K562 (cell line): ENCODE data around the gene FAM156A. TPM values are rescaled to one million over a fixed set of nuclear protein-coding genes. Genes with fewer than 3 reads are reported as not detected.

ENCODE experiments used
- ATAC-seq: fragments of 200-7000 bp; cut with Tn5 transposase; 3 replicates; pipeline ENCODE4 v1.9.1; 2020; ENCODE audit warnings: moderate library complexity
- BruUV-seq: library from RNA; stranded (reverse); fragments of 400-500 nt; replicated peaks from 2 replicates; lab custom pipeline; 2021; lab: Mats Ljungman, UMichigan
- CTCF ChIA-PET: fragments of 300-600 bp; formaldehyde crosslinking; extraction: SDS; loops from one replicate; lab custom pipeline; 2021; ENCODE audit warnings: low intra/inter-chr PET ratio; lab: Yijun Ruan, JAX
- POLR2A ChIA-PET: fragments of 300-600, 350-650 bp; sonication (Branson Sonifier 250); formaldehyde crosslinking; extraction: SDS; loops from one replicate; lab custom pipeline; 2021; ENCODE audit warnings: antibody characterized with exemption, inconsistent platforms; lab: Yijun Ruan, JAX
- DNase-seq, 4 experiments: peaks; one replicate each; pipeline versions ENCODE4 v3.0.0 to v3.0.0-alpha.2; 2011 to 2018; ENCODE audit warnings: low spot score in 3 of 4, mixed read lengths in 3 of 4; ENCODE audit errors: extremely low read depth in 1 of 4
- FAIRE-seq: peaks from 2 replicates; lab custom pipeline; 2011; peaks lifted over from hg19 to GRCh38; lab: Jason Lieb, UNC
- H2AFZ ChIP-seq: 2 replicates; pipeline ENCODE4 v1.6.0; 2011; ENCODE audit warnings: low read depth, low read length, control low read depth, inconsistent platforms
- H3K27ac ChIP-seq: fragments of 200-600 bp; 3 replicates; pipeline ENCODE4 v1.8.0; 2011; ENCODE audit warnings: low read depth, mild to moderate bottlenecking, control low read depth, inconsistent platforms, low read length, moderate library complexity, mixed read lengths; ENCODE audit errors: extremely low read depth
- H3K27me3 ChIP-seq, 2 experiments: fragments of 300-600 bp in 1 of 2; 2 replicates in 1 of 2; 3 replicates in 1 of 2; pipeline versions ENCODE4 v1.6.0 to v1.8.0; 2011; ENCODE audit warnings: inconsistent platforms in 2 of 2, low read length in 2 of 2, mild to moderate bottlenecking in 1 of 2, mixed read lengths in 1 of 2, moderate library complexity in 1 of 2; ENCODE audit not compliant: control insufficient read depth in 2 of 2, insufficient read depth in 2 of 2
- H3K36me3 ChIP-seq: fragments of 300-600 bp; 3 replicates; pipeline ENCODE4 v1.8.0; 2011; ENCODE audit warnings: mild to moderate bottlenecking, low read length, inconsistent platforms; ENCODE audit not compliant: control insufficient read depth, insufficient read depth
- H3K4me1 ChIP-seq, 2 experiments: fragments of 200-600 bp in 1 of 2; replicated peaks in 1 of 2; 2 replicates in 1 of 2; 3 replicates in 1 of 2; pipeline versions ENCODE4 v1.5.1 to v1.8.0; 2011; ENCODE audit warnings: inconsistent platforms in 2 of 2, low read length in 2 of 2, mild to moderate bottlenecking in 1 of 2, mixed read lengths in 1 of 2, moderate library complexity in 1 of 2; ENCODE audit not compliant: control insufficient read depth in 2 of 2, insufficient read depth in 2 of 2
- H3K4me2 ChIP-seq: 2 replicates; pipeline ENCODE4 v1.6.1; 2011; ENCODE audit warnings: low read length, control low read depth, inconsistent platforms, mixed read lengths; ENCODE audit not compliant: insufficient read depth
- H3K4me3 ChIP-seq: fragments of 200-600 bp; sonication (generic), shearing (Covaris generic); 2 replicates; pipeline ENCODE4 v1.5.1; 2016; ENCODE audit warnings: control low read depth, inconsistent platforms
- H3K79me2 ChIP-seq: fragments of 200-600 bp; 3 replicates; pipeline ENCODE4 v1.8.0; 2011; ENCODE audit warnings: low read length, inconsistent platforms; ENCODE audit not compliant: control insufficient read depth, insufficient read depth
- H3K9ac ChIP-seq, 2 experiments: 2 replicates each; pipeline versions ENCODE4 v1.6.0 to v1.6.1; 2011; ENCODE audit warnings: low read depth in 2 of 2, low read length in 2 of 2, control low read depth in 1 of 2, inconsistent platforms in 1 of 2, mild to moderate bottlenecking in 1 of 2, mixed read lengths in 1 of 2; ENCODE audit not compliant: insufficient read depth in 1 of 2
- H3K9me1 ChIP-seq: one replicate; pipeline ENCODE4 v1.6.0; 2011; ENCODE audit warnings: inconsistent platforms, mild to moderate bottlenecking, low read length, moderate library complexity; ENCODE audit not compliant: control insufficient read depth, insufficient read depth
- H3K9me3 ChIP-seq: replicated peaks from 2 replicates; pipeline ENCODE4 v1.5.1; 2011; ENCODE audit warnings: low read depth, low read length, inconsistent platforms; ENCODE audit not compliant: control insufficient read depth, insufficient read depth
- H4K20me1 ChIP-seq: replicated peaks from 2 replicates; pipeline ENCODE4 v1.6.1; 2011; ENCODE audit warnings: low read length, inconsistent platforms, mixed read lengths; ENCODE audit not compliant: control insufficient read depth, insufficient read depth
- ATF1 ChIP-seq, 2 experiments: fragments of 450-650 bp in 1 of 2; IDR thresholded peaks; 2 replicates each; pipeline ENCODE4 v1.6.1; 2016; ENCODE audit warnings: missing compliant biosample characterization in 1 of 2, missing genetic modification characterization in 1 of 2
- HIVEP1 ChIP-seq: fragments of 250-450 bp; sonication (Bioruptor Pico); IDR thresholded peaks from 2 replicates; pipeline ENCODE4 v1.4.0; 2020; ENCODE audit warnings: mild to moderate bottlenecking
- JUNB ChIP-seq: fragments of 450-650 bp; formaldehyde crosslinking; conservative IDR thresholded peaks from 2 replicates; pipeline ENCODE4 v1.4.0; 2020; ENCODE audit warnings: mild to moderate bottlenecking
- JUND ChIP-seq, 2 experiments: IDR thresholded peaks; 2 replicates in 1 of 2; 3 replicates in 1 of 2; pipeline ENCODE4 v1.6.1; 2011; ENCODE audit warnings: borderline replicate concordance in 2 of 2, low read depth in 2 of 2, low read length in 2 of 2, improper control_type of control experiment in 1 of 2, missing biosample characterization in 1 of 2, missing genetic modification characterization in 1 of 2, missing genetic modification reagents in 1 of 2
- SAP30 ChIP-seq: fragments of 200-600 bp; sonication (generic); IDR thresholded peaks from 2 replicates; pipeline ENCODE4 v1.6.1; 2012; ENCODE audit warnings: borderline replicate concordance, low read depth, mild to moderate bottlenecking, moderate library complexity, low read length, control low read depth, inconsistent platforms; ENCODE audit not compliant: insufficient read depth, poor library complexity, severe bottlenecking
- SRSF9 ChIP-seq: fragments of 200-400 bp; formaldehyde crosslinking; IDR thresholded peaks from 2 replicates; pipeline ENCODE4 v1.6.1; 2017; ENCODE audit warnings: low read depth, low read length, borderline replicate concordance
- TSC22D4 ChIP-seq: fragments of 450-650 bp; IDR thresholded peaks from 2 replicates; pipeline ENCODE4 v1.6.1; 2016; ENCODE audit warnings: missing genetic modification characterization, missing biosample characterization, control low read depth
- ZNF212 ChIP-seq: fragments of 450-650 bp; formaldehyde crosslinking; IDR thresholded peaks from 2 replicates; pipeline ENCODE4 v1.4.0; 2020; ENCODE audit warnings: mild to moderate bottlenecking
- ZNF717 ChIP-seq: fragments of 250-450 bp; sonication (Bioruptor Pico); IDR thresholded peaks from 2 replicates; pipeline ENCODE4 v1.5.0; 2021
- WGBS: fragments of 100-300 bp; shearing (Covaris generic); methylation state at CpG from one replicate; pipeline ENCODE4 v1.1.6; 2016; ENCODE audit warnings: low coverage, mixed read lengths; ENCODE audit not compliant: insufficient coverage; ENCODE audit errors: missing lambda C conversion rate; 5-methylcytosine and 5-hydroxymethylcytosine counted together
- in situ Hi-C: fragments of 300-500 bp; cut with MboI; formaldehyde crosslinking; loops from 4 replicates; pipeline ENCODE4 v1.15.0; 2018; ENCODE audit warnings: inconsistent platforms, mixed read lengths
- intact Hi-C: fragments of 100-400 bp; cut with micrococcal nuclease; formaldehyde crosslinking; loops from 2 replicates; pipeline ENCODE4 v1.14.2; 2022
- polyA plus RNA-seq, 8 experiments: library from polyadenylated mRNA; depleted of rRNA in 4 of 8; stranded (reverse) in 5 of 8; unstranded in 3 of 8; fragments of >200 nt; fragmentation: Nextera tagmentation in 2 of 8; fragmentation: Illumina TruSeq in 1 of 8; extraction: Ambion mirVana in 2 of 8; extraction: Trizol in 1 of 8; gene quantifications; 2 replicates each; pipeline versions ENCODE4 v1.2.1 to v1.2.3, GENCODE V29; 2011 to 2014; ENCODE audit warnings: inconsistent platforms in 1 of 8, missing spikeins in 1 of 8
- total RNA-seq, 7 experiments: library from RNA; depleted of rRNA in 6 of 7; stranded (reverse); fragments of >200 nt in 6 of 7; fragmentation: Illumina TruSeq in 2 of 7; extraction: Trizol in 2 of 7; gene quantifications; 2 replicates each; pipeline versions ENCODE4 v1.2.1 to v1.2.3, GENCODE V29; 2011 to 2021; ENCODE audit warnings: low replicate concordance in 1 of 7
- TF ChIP-seq, protein P1 (sequence below): sonication (generic); formaldehyde crosslinking; IDR thresholded peaks from 2 replicates; pipeline ENCODE4 v1.5.0; 2020; ENCODE audit warnings: missing genetic modification reagents
- TF ChIP-seq, protein P2 (sequence below): fragments of 450-650 bp; IDR thresholded peaks from 2 replicates; pipeline ENCODE4 v1.6.1; 2016; ENCODE audit warnings: low read depth
- TF ChIP-seq, protein P3 (sequence below): fragments of 250-450 bp; sonication (Bioruptor Pico); IDR thresholded peaks from 2 replicates; pipeline ENCODE4 v1.8.0; 2022; ENCODE audit warnings: moderate library complexity, mild to moderate bottlenecking, inconsistent platforms

The FAM156A gene
- total and polyA plus RNA-seq, 9 of the 15 experiments (the other 6 are each of a cell fraction or from before 2014, with no cell fraction given) = 1.9 to 20.3 (median 8.6) TPM

DNA sequence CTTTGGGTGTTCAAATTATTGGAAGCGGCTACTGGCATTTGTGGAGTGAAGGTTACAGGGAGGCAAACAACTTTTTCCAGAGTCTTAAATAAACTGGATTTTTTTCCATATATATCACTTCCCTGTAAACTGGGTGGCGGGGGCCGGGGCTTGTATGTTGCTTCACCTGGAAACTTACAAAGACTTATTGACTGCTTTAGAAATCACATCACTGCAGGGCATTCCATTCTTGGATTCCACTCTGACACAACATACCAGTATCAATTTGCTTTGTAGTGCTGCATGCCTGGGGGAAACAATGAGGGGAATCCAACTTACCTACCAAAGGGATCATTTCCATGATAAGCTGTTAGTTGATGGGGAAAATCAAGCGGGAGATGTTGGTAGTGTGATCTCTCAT lies 21.7 kb upstream of the FAM156A start:
- intact Hi-C loops (no loop called here), in situ Hi-C loops (no loop called here)
- no peak overlapping the region for H2AFZ ChIP-seq
- no peak overlapping the region for H3K9ac ChIP-seq
- H4K20me1 ChIP-seq = no peaks in the 10 kb centered on the region
- FAIRE-seq = no peak
- ChIA-PET CTCF (no interaction called here), POLR2A (no interaction called here)
- no peak overlapping the region for H3K4me2 ChIP-seq
- no peaks in the 10 kb centered on the region for H3K79me2 ChIP-seq
- 20% methylated on average over 3 of the region's 4 CpGs for whole genome bisulfite sequencing
- H3K9me1 ChIP-seq = no peaks in the 10 kb centered on the region
- BruUV-seq = no TSS peak
- DNase-seq = no peak
- no peaks in the 10 kb centered on the region for H3K36me3 ChIP-seq
- no peaks in the 10 kb centered on the region for H3K9me3 ChIP-seq
- H3K4me1 ChIP-seq = no peaks in the 10 kb centered on the region; a peak in 1 of 5 replicates
- H3K4me3 ChIP-seq = no peak overlapping the region
- H3K27me3 ChIP-seq = no peaks in the 10 kb centered on the region
- H3K27ac ChIP-seq = no peak overlapping the region
- no peak for ATAC-seq
- TF ChIP-seq TSC22D4 (tag) (no peak), ATF1 (CRISPR knock-in tag; IDR thresholded peaks at IDR 0.05) (no peak), ATF1 (tag; IDR thresholded peaks at IDR 0.05) (no peak), JUNB (no peak), SAP30 (no peak), ZNF212 (CRISPR knock-in tag) (no peak), HIVEP1 (CRISPR knock-in tag) (no peak), SRSF9 (no peak), JUND (IDR thresholded peaks at IDR 0.05; ENCODE audit: borderline replicate concordance, low read depth, low read length) (no peak), JUND (tag; IDR thresholded peaks at IDR 0.05; ENCODE audit: borderline replicate concordance, low read depth, low read length) (no peak), ZNF717 (no peak)
- TF ChIP-seq, protein P1, sequence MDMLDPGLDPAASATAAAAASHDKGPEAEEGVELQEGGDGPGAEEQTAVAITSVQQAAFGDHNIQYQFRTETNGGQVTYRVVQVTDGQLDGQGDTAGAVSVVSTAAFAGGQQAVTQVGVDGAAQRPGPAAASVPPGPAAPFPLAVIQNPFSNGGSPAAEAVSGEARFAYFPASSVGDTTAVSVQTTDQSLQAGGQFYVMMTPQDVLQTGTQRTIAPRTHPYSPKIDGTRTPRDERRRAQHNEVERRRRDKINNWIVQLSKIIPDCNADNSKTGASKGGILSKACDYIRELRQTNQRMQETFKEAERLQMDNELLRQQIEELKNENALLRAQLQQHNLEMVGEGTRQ (CRISPR knock-in tag) = no peak
- TF ChIP-seq, protein P2, sequence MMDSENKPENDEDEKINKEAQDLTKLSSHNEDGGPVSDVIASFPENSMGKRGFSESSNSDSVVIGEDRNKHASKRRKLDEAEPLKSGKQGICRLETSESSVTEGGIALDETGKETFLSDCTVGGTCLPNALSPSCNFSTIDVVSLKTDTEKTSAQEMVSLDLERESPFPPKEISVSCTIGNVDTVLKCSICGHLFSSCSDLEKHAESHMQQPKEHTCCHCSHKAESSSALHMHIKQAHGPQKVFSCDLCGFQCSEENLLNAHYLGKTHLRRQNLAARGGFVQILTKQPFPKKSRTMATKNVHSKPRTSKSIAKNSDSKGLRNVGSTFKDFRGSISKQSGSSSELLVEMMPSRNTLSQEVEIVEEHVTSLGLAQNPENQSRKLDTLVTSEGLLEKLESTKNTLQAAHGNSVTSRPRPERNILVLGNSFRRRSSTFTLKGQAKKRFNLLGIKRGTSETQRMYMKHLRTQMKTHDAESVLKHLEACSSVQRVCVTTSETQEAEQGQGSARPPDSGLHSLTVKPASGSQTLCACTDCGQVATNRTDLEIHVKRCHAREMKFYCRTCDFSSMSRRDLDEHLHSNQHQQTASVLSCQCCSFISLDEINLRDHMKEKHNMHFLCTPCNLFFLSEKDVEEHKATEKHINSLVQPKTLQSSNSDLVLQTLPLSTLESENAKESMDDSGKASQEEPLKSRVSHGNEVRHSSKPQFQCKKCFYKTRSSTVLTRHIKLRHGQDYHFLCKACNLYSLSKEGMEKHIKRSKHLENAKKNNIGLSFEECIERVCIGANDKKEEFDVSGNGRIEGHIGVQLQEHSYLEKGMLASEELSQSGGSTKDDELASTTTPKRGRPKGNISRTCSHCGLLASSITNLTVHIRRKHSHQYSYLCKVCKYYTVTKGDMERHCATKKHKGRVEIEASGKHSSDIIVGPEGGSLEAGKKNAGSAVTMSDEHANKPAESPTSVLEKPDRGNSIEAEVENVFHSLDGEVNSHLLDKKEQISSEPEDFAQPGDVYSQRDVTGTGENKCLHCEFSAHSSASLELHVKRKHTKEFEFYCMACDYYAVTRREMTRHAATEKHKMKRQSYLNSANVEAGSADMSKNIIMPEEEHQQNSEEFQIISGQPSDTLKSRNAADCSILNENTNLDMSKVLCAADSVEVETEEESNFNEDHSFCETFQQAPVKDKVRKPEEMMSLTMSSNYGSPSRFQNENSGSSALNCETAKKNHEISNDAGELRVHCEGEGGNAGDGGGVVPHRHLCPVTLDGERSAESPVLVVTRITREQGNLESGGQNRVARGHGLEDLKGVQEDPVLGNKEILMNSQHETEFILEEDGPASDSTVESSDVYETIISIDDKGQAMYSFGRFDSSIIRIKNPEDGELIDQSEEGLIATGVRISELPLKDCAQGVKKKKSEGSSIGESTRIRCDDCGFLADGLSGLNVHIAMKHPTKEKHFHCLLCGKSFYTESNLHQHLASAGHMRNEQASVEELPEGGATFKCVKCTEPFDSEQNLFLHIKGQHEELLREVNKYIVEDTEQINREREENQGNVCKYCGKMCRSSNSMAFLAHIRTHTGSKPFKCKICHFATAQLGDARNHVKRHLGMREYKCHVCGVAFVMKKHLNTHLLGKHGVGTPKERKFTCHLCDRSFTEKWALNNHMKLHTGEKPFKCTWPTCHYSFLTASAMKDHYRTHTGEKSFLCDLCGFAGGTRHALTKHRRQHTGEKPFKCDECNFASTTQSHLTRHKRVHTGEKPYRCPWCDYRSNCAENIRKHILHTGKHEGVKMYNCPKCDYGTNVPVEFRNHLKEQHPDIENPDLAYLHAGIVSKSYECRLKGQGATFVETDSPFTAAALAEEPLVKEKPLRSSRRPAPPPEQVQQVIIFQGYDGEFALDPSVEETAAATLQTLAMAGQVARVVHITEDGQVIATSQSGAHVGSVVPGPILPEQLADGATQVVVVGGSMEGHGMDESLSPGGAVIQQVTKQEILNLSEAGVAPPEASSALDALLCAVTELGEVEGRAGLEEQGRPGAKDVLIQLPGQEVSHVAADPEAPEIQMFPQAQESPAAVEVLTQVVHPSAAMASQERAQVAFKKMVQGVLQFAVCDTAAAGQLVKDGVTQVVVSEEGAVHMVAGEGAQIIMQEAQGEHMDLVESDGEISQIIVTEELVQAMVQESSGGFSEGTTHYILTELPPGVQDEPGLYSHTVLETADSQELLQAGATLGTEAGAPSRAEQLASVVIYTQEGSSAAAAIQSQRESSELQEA = no peak
- TF ChIP-seq, protein P3, sequence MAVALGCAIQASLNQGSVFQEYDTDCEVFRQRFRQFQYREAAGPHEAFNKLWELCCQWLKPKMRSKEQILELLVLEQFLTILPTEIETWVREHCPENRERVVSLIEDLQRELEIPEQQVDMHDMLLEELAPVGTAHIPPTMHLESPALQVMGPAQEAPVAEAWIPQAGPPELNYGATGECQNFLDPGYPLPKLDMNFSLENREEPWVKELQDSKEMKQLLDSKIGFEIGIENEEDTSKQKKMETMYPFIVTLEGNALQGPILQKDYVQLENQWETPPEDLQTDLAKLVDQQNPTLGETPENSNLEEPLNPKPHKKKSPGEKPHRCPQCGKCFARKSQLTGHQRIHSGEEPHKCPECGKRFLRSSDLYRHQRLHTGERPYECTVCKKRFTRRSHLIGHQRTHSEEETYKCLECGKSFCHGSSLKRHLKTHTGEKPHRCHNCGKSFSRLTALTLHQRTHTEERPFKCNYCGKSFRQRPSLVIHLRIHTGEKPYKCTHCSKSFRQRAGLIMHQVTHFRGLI (CRISPR knock-in tag) = no peak
